ENCODE measurements around the gene MLIP. TPM values are rescaled to one million over a fixed set of nuclear protein-coding genes. Genes with fewer than 3 reads are reported as not detected.

The MLIP gene
- total and polyA plus RNA-seq, 10 donors: 0.02 to 0.30 (median 0.07) TPM; not detected in 6

GRCh38 chr6:54106727-54107126, 4.5 kb upstream of the MLIP start:
- H3K9me3 ChIP-seq: no peaks in the 10 kb centered on the region
- H3K4me3 ChIP-seq: no peak overlapping the region
- intact Hi-C loops (cut with DNase I; ENCODE audit: low total_unique reads): no loop called here
- H3K27me3 ChIP-seq (replicated peaks in 1 of 7): no peaks in the 10 kb centered on the region
- no peak for TF ChIP-seq CTCF (IDR thresholded peaks at IDR 0.05 in 8 of 11, conservative IDR thresholded peaks at IDR 0.05 in 3 of 11)
- TF ChIP-seq POLR2AphosphoS5 (IDR thresholded peaks at IDR 0.05): no peak
- TF ChIP-seq POLR2A (IDR thresholded peaks at IDR 0.05): no peak
- H3K36me3 ChIP-seq: no peaks in the 10 kb centered on the region
- no peak overlapping the region for H3K27ac ChIP-seq
- no peak for DNase-seq
- H3K4me1 ChIP-seq: no peaks in the 10 kb centered on the region

- WGBS, 5 donors: 71 to 82% (median 75%) methylated on average over 8 of the region's 8 CpGs
- TF ChIP-seq CTCF (IDR thresholded peaks at IDR 0.05 in 8 of 11, conservative IDR thresholded peaks at IDR 0.05 in 3 of 11) (no peak), POLR2AphosphoS5 (IDR thresholded peaks at IDR 0.05) (no peak), POLR2A (IDR thresholded peaks at IDR 0.05) (no peak)
- Histone ChIP-seq H3K36me3 (no peaks in the 10 kb centered on the region), H3K4me1 (no peaks in the 10 kb centered on the region), H3K27ac (no peak overlapping the region), H3K27me3 (replicated peaks in 1 of 7) (no peaks in the 10 kb centered on the region), H3K4me3 (no peak overlapping the region), H3K9me3 (no peaks in the 10 kb centered on the region)
- intact Hi-C loops (cut with DNase I; ENCODE audit: low total_unique reads): no loop called here
- no peak for DNase-seq
Observed at GRCh38 chr6:54107470-54108090, 3.7 kb upstream of the MLIP start.

- Histone ChIP-seq H3K4me1 (no peaks in the 10 kb centered on the region), H3K4me3 (no peak overlapping the region), H3K27ac (no peak overlapping the region), H3K36me3 (no peaks in the 10 kb centered on the region), H3K9me3 (no peaks in the 10 kb centered on the region), H3K27me3 (replicated peaks in 1 of 7) (no peaks in the 10 kb centered on the region)
- TF ChIP-seq CTCF (IDR thresholded peaks at IDR 0.05 in 8 of 11, conservative IDR thresholded peaks at IDR 0.05 in 3 of 11) (no peak), POLR2AphosphoS5 (IDR thresholded peaks at IDR 0.05) (no peak), POLR2A (IDR thresholded peaks at IDR 0.05) (no peak)
- no peak for DNase-seq
- intact Hi-C loops (cut with DNase I; ENCODE audit: low total_unique reads): no loop called here
Observed at GRCh38 chr6:54108271-54108670, 3.0 kb upstream of the MLIP start.

- DNase-seq: no peak
- WGBS, 5 donors: 58 to 81% (median 77%) methylated on average over 3 of the region's 3 CpGs
- H3K27me3 ChIP-seq (replicated peaks in 1 of 7): no peaks in the 10 kb centered on the region
- TF ChIP-seq CTCF (IDR thresholded peaks at IDR 0.05 in 8 of 11, conservative IDR thresholded peaks at IDR 0.05 in 3 of 11) (no peak), POLR2A (IDR thresholded peaks at IDR 0.05) (no peak), POLR2AphosphoS5 (IDR thresholded peaks at IDR 0.05) (no peak)
- intact Hi-C loops (cut with DNase I; ENCODE audit: low total_unique reads): no loop called here
- H3K27ac ChIP-seq: no peak overlapping the region
- no peak overlapping the region for H3K4me3 ChIP-seq
- H3K9me3 ChIP-seq: no peaks in the 10 kb centered on the region
- H3K4me1 ChIP-seq: no peaks in the 10 kb centered on the region
- no peaks in the 10 kb centered on the region for H3K36me3 ChIP-seq
Observed at GRCh38 chr6:54109586-54109985, 1.7 kb upstream of the MLIP start.

All from spleen (tissue), 11 donors.